ENCODE results near the gene CCDC93. TPM values are rescaled to one million over a fixed set of nuclear protein-coding genes. Genes with fewer than 3 reads are reported as not detected.

Gene CCDC93
- total RNA-seq, 1 experiment from 2014 or later = 31.5 TPM

GRCh38 chr2:118056801-118057200 lies 42.9 kb upstream of the CCDC93 start:
- Histone ChIP-seq H3K27ac (ENCODE audit: low read length) (no peak overlapping the region), H3K27me3 (ENCODE audit: control insufficient read depth, insufficient read depth, low read length) (peaks cover 10% of the 10 kb centered on the region; the same call in 1 of the 2 replicates), H3K9me3 (ENCODE audit: control insufficient read depth, insufficient read depth, low read depth, low read length) (no peaks in the 10 kb centered on the region), H3K4me3 (ENCODE audit: low read depth in 2 of 2, low read length in 2 of 2) (no peak overlapping the region), H3K4me1 (ENCODE audit: control insufficient read depth, insufficient read depth, low read length) (no peaks in the 10 kb centered on the region), H3K36me3 (ENCODE audit: control insufficient read depth, insufficient read depth, low read length) (no peaks in the 10 kb centered on the region)
- DNase-seq (ENCODE audit: low read depth, low spot score) = no peak
- POLR2A ChIA-PET = no interaction called here
- no TSS peak for BruUV-seq (replicated peaks)
- TF ChIP-seq TCF7L2 (IDR thresholded peaks at IDR 0.05; ENCODE audit: low read depth, low read length) (no peak), SIN3A (IDR thresholded peaks at IDR 0.05; ENCODE audit: borderline replicate concordance, insufficient read depth, low read depth, low read length) (no peak), POLR2AphosphoS5 (IDR thresholded peaks at IDR 0.05; ENCODE audit: low read depth, low read length) (no peak), CTCF (IDR thresholded peaks at IDR 0.05) (no peak)
- TF ChIP-seq, protein P1, sequence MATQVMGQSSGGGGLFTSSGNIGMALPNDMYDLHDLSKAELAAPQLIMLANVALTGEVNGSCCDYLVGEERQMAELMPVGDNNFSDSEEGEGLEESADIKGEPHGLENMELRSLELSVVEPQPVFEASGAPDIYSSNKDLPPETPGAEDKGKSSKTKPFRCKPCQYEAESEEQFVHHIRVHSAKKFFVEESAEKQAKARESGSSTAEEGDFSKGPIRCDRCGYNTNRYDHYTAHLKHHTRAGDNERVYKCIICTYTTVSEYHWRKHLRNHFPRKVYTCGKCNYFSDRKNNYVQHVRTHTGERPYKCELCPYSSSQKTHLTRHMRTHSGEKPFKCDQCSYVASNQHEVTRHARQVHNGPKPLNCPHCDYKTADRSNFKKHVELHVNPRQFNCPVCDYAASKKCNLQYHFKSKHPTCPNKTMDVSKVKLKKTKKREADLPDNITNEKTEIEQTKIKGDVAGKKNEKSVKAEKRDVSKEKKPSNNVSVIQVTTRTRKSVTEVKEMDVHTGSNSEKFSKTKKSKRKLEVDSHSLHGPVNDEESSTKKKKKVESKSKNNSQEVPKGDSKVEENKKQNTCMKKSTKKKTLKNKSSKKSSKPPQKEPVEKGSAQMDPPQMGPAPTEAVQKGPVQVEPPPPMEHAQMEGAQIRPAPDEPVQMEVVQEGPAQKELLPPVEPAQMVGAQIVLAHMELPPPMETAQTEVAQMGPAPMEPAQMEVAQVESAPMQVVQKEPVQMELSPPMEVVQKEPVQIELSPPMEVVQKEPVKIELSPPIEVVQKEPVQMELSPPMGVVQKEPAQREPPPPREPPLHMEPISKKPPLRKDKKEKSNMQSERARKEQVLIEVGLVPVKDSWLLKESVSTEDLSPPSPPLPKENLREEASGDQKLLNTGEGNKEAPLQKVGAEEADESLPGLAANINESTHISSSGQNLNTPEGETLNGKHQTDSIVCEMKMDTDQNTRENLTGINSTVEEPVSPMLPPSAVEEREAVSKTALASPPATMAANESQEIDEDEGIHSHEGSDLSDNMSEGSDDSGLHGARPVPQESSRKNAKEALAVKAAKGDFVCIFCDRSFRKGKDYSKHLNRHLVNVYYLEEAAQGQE (IDR thresholded peaks at IDR 0.05; ENCODE audit: insufficient read depth in 1 of 2, low read depth in 2 of 2, low read length in 1 of 2) = no peak
- intact Hi-C loops (cut with micrococcal nuclease; ENCODE audit: unreplicated experiment) (no loop called here), in situ Hi-C loops (cut with HindIII; ENCODE audit: low pct_unique_long_range_greater_than_20kb, low sequenced_read_pairs) (no loop called here)
- no peak for ATAC-seq
- CTCF ChIA-PET = no interaction called here

GRCh38 chr2:118056165-118056534 lies 42.3 kb upstream of the CCDC93 start:
- no peaks in the 10 kb centered on the region for H3K4me1 ChIP-seq (ENCODE audit: control insufficient read depth, insufficient read depth, low read length)
- intact Hi-C loops (cut with micrococcal nuclease; ENCODE audit: unreplicated experiment) = no loop called here
- ChIA-PET CTCF (interaction anchor here (0.5 kb wide), 1 partner anchor 180 kb away, joined by 9 read pairs; no protein-coding TSS in a partner anchor), POLR2A (no interaction called here)
- TF ChIP-seq CTCF (IDR thresholded peaks at IDR 0.05) (no peak), SIN3A (IDR thresholded peaks at IDR 0.05; ENCODE audit: borderline replicate concordance, insufficient read depth, low read depth, low read length) (no peak), POLR2AphosphoS5 (IDR thresholded peaks at IDR 0.05; ENCODE audit: low read depth, low read length) (no peak)
- in situ Hi-C loops (cut with HindIII; ENCODE audit: low pct_unique_long_range_greater_than_20kb, low sequenced_read_pairs) = no loop called here
- DNase-seq (ENCODE audit: low read depth, low spot score) (no peak), ATAC-seq (no peak)
- H3K36me3 ChIP-seq (ENCODE audit: control insufficient read depth, insufficient read depth, low read length) = no peaks in the 10 kb centered on the region
- no peak overlapping the region for H3K27ac ChIP-seq (ENCODE audit: low read length)
- no peaks in the 10 kb centered on the region for H3K9me3 ChIP-seq (ENCODE audit: control insufficient read depth, insufficient read depth, low read depth, low read length)
- H3K4me3 ChIP-seq (ENCODE audit: low read depth in 2 of 2, low read length in 2 of 2) = no peak overlapping the region
- peaks cover 10% of the 10 kb centered on the region; the same call in 1 of the 2 replicates for H3K27me3 ChIP-seq (ENCODE audit: control insufficient read depth, insufficient read depth, low read length)
- no TSS peak for BruUV-seq (replicated peaks)
